AG10803 (cell line): ENCODE data around the gene GNAT2.

Experiments used
- DNase-seq: peaks from one replicate; pipeline ENCODE4 v3.0.0; 2010; ENCODE audit warnings: low read depth
- H3K4me3 ChIP-seq: 2 replicates; pipeline ENCODE4 v1.5.1; 2011; ENCODE audit warnings: mild to moderate bottlenecking, low read length, control low read depth
- TF ChIP-seq, protein P1 (sequence below): conservative IDR thresholded peaks from 2 replicates; pipeline ENCODE4 v1.5.1; 2011; ENCODE audit warnings: mild to moderate bottlenecking, low read length, control low read depth, inconsistent platforms

Gene GNAT2

GRCh38 chr1:109615879-109616278 is 3.5 kb downstream of the GNAT2 start:
- TF ChIP-seq, protein P1, sequence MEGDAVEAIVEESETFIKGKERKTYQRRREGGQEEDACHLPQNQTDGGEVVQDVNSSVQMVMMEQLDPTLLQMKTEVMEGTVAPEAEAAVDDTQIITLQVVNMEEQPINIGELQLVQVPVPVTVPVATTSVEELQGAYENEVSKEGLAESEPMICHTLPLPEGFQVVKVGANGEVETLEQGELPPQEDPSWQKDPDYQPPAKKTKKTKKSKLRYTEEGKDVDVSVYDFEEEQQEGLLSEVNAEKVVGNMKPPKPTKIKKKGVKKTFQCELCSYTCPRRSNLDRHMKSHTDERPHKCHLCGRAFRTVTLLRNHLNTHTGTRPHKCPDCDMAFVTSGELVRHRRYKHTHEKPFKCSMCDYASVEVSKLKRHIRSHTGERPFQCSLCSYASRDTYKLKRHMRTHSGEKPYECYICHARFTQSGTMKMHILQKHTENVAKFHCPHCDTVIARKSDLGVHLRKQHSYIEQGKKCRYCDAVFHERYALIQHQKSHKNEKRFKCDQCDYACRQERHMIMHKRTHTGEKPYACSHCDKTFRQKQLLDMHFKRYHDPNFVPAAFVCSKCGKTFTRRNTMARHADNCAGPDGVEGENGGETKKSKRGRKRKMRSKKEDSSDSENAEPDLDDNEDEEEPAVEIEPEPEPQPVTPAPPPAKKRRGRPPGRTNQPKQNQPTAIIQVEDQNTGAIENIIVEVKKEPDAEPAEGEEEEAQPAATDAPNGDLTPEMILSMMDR, result no peak
- no peak for DNase-seq
- no peak overlapping the region for H3K4me3 ChIP-seq

- no peak overlapping the region for H3K4me3 ChIP-seq
- DNase-seq, result peak; percentile 21
- TF ChIP-seq, protein P1, result no peak
These were observed 5.9 kb downstream of the GNAT2 start for GRCh38 chr1:109613361-109614147.

- DNase-seq, result no peak
- TF ChIP-seq, protein P1, result no peak
- no peak overlapping the region for H3K4me3 ChIP-seq
These were observed 8.0 kb downstream of the GNAT2 start for GRCh38 chr1:109611308-109611990.

DNA sequence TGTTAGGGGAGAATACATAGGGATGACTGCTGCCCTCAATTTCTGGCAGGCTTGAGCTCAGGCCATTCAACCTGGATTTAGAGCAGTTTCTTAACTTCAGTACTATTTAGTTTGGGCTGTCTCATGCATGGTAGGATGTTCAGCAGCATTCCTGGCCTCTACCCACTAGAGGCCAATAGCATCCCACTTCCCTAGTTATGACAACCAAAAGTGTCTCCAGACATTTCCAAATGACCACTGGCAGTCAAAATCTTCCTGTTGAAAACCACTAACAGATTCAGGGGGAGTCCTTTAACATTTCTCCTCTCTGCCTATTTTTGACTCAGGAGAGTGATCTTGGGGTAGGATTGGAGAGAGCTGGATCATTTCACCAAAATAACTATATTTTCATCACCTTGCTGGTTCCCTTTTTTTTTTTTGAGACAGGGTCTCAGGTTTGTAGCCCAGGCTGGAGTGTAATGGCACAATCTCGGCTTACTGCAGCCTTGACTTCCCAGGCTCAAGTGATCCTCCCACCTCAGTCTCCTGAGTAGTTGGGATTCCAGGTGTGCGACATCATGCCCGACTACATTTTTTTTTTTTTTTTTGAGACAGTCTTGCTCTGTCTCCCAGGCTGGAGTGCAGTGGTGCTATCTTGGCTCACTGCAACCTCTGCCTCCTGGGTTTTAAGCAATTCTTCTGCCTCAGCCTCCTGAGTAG is 8.7 kb downstream of the GNAT2 start:
- DNase-seq, result peak; percentile 64
- no peak overlapping the region for H3K4me3 ChIP-seq
- TF ChIP-seq, protein P1, result no peak; the same call in 1 of the 2 replicates

GRCh38 chr1:109609881-109610280 is 9.5 kb downstream of the GNAT2 start:
- TF ChIP-seq, protein P1, result no peak
- peak; percentile 28 for DNase-seq

GRCh38 chr1:109605381-109605780 is 14.0 kb downstream of the GNAT2 start:
- DNase-seq, result no peak
- TF ChIP-seq, protein P1, result no peak
- H3K4me3 ChIP-seq, result no peak overlapping the region

More at GRCh38 chr1:109609881-109610280, 9.5 kb downstream of the GNAT2 start:
- H3K4me3 ChIP-seq, result no peak overlapping the region
